Stimulated activated CD4-positive, alpha-beta T cell treated with anti-CD3 and anti-CD28 coated beads, Interleukin-1b, Interleukin-23, amount 100 ng/mL, for 24 hours (primary cell): ENCODE results near the gene DSP.

Source experiments
- DNase-seq, 4 experiments: peaks; one replicate each; pipeline ENCODE4 v3.0.0-alpha.2; 2020; ENCODE audit warnings: low read depth in 4 of 4, low spot score in 1 of 4

DSP gene

GRCh38 chr6:7590918-7591302 is 49.4 kb downstream of the DSP start:
- no peak for DNase-seq

DNA sequence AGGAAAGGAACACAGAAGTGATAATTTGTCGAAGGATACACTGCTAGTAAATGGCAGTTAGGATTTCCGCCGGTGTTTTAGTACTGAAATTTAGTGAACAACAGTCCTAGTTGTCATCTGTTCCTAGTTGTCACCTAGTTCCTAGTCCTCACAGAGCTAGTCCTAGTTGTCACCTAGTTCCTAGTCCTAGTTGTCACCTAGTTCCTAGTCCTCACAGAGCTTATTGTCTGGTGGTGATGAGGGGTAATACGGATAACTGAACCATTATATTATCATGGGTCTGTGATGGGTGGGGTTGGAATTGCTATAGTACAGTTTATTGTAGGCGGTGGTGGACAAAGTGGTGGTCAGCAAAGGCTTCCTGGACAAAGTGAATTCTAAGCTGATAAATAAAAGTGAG is 50.3 kb downstream of the DSP start:
- no peak for DNase-seq

- DNase-seq = no peak
Observed at GRCh38 chr6:7593229-7593628, 51.8 kb downstream of the DSP start.

DNA sequence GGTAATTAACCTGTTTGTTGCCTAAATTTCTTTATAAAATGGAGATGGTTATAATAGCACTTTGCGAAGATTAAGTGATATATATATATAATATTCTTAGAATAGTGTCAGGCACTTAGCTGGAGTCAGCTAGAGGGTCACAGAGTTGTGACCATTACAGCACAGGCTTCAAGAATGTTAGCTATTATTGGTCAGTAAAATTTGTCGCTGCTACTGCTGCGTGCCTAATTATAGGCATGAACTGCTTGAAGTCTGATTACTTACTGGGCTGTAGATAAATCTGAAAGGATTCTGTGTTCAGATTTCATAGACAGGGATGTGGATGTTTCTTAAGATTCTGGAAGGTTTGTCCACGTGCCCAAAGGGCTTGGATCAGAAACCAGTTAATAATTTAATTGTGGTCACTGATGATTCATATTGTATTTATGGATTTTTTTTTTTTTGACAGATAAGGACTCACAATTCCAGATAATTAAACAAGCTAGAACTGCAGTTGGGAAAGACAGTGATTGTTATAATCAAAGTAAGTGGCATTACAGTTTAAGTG is 53.2 kb downstream of the DSP start:
- no peak for DNase-seq

GRCh38 chr6:7604003-7604402 is 62.5 kb downstream of the DSP start:
- no peak for DNase-seq

- DNase-seq = no peak
Observed at GRCh38 chr6:7604506-7604905, 63.0 kb downstream of the DSP start.

GRCh38 chr6:7615611-7616383 is 74.3 kb downstream of the DSP start:
- no peak for DNase-seq

DNA sequence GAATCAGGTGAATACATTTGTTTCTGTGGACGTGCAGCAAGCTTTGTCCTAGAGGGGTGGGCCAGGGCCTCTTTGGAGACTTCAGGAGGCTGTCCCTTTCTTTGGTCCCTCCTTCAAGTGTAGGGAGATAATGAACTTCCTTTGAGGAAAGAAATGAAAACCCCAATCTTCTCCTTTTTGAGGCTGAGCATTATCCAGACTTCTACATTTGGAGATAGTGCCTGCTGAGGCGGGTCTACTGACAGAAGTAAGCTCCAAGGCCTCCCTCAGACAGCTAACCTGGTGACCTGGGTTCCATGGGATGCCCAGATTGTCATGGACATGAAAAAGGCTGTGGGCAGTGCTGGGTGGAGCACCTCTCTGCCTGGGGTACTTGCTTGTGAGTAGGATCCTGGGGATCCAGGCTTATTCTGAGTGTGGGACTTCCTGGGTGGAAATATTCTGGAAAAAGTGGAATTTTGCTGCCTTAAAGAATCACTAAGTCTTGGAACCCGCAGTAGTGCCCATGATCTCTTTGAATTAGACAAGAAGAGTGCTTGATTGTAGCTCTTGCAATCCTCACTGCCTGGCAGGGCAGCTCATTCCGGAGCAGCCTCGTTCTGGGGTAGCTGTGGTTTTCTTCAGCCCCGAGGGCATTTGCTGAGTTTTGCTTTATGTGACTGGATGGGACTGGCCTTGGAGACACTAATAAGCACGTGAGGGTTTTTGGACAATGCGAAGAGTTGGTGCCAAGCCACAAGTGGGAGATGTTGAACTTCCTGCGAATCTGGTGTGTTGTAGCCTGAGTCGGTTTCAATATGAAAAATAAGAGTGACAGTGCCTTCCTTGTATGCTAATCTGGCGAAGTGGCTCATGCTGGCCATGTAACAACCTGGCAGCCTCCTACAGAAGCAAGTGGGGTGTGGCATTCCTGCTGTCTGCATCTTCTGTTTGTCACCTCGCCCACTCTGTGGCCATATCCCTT is 76.6 kb downstream of the DSP start:
- DNase-seq = no peak

DNA sequence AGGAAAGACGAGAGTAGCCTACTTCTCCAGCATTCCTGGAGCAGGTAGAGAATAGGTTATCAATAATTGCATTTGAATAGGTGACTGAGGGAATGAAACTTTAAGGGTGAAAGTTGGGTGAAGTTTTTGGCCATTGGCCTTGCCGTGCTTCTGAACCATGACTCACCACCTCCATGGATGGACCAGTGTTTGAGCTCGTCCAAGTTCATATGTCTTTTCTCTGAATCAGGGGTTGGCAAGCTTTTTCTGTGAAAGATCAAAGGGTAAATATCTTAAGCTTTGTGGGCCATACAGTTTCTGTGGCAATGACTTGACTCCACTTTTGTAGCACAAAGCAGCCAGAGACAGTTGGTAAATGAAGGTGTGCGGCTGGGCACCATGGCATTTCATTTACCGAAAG is 80.3 kb downstream of the DSP start:
- no peak for DNase-seq

DNA sequence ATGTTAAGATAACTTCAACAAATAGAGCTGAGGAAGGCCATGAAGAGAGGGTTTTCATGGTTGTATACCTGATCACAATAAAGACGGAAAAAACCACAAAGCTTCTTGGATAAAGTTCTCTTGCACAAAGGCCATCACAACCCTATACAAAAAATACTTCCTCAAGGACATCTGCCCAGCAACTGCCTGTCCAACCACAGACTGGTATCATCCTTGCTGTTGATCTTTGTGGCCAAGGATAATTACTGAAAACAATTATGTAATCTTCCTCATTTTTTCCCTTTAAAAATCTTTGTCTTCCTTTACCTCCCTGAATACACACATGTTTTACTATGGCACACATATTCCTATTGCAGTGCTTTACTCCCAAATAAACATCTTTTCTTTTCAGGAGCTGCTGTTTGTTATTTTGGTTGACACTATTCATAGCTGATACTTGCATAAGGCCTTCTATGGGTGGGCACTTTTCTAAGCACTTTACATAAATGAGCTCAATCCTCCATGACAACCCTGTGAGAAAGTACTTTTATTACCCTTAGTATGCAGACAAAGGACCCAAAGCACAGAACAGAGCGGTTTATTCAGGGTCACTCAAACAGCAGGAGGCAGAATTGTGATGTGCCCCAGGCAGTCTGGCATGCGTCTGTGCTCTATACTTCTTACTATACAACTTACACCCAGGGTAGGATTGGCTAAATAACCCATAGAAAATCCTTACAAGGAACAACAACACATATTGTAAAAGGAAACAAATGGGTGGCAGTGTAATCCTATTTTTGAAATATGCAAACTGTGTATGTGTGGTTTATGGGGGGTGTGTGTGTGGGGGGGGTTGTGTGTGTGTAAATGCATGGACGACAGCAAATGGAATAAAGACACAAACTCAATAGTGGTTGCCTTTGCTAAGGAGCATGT is 83.6 kb downstream of the DSP start:
- no peak for DNase-seq

- no peak for DNase-seq
Observed at GRCh38 chr6:7628479-7628878, 87.0 kb downstream of the DSP start.

GRCh38 chr6:7628909-7629308 is 87.4 kb downstream of the DSP start:
- DNase-seq = no peak

DNA sequence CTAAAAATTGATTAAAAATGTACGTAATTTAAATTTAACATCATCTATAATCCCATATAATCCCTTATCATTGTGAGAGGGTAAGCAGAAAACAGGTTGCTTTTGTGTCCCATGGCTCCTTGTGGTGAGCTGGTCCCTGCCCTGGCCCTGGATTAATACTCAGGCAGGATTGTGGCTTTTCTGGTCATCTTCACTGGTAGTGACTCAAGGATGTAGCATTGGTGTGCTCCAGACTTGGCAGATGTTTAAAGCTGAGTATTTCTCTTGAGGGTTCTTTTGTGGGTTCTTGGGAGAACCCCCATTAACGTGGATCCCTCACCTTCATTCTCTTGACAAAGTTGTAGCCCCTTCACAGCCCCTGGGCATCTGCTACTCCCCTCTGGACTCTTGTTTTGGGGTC is 87.8 kb downstream of the DSP start:
- no peak for DNase-seq

GRCh38 chr6:7630792-7631191 is 89.3 kb downstream of the DSP start:
- DNase-seq = no peak

DNA sequence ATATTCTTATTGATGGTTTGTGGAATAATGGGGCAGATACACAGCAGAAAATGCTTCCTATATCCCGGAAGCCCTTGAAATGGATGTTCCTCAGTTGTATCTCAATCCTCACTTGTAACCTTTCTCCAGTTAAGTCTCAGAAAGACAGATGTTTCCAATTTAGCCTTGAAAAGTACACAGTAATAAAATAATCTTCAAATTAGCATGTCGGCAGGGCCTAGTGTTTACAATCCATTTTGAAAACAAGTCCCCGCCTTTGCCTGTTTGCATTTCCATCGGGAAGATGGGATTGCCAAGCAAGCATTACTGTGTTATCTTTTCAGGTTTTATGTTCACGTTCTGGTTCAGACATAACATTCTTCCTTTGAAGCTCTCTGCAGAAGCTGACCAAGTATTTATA is 90.0 kb downstream of the DSP start:
- no peak for DNase-seq

DNA sequence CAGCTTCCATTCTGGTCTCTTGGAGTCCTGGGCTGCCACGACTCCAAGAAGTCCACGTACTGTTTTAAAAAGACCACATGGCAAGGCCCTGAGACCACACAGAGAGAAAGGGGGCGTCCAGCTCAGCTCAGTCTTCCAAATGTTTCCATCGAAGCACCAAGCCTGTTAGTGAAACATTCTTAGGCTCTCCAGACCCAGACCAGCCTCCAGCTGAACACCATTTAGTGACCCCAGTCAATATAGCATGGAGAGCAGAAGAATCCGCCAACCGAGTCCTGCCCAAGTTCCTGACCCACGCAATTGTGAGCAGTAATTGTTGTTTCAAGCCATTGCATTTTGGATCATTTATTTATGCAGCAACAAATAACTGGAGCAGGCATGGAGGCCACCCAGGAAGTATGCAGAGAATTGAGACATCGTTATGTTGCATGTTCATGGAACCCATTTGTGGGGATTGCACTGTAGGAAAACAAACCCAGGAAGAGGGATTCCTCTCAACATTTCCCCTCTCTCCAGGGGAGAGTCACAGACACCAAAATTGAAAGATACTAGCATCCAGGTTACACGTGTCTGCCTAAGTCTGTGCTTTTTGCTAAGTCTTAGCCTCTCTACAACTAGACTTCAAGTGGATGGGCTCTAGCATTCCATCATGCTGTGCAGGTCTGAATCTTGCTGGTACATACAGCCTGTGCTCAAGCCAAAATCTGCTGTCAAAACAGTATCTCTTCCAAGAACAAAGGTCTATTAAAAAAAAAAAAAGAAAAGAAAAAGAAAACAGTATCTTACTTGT is 91.2 kb downstream of the DSP start:
- DNase-seq = no peak

GRCh38 chr6:7633361-7633760 is 91.9 kb downstream of the DSP start:
- no peak for DNase-seq

DNA sequence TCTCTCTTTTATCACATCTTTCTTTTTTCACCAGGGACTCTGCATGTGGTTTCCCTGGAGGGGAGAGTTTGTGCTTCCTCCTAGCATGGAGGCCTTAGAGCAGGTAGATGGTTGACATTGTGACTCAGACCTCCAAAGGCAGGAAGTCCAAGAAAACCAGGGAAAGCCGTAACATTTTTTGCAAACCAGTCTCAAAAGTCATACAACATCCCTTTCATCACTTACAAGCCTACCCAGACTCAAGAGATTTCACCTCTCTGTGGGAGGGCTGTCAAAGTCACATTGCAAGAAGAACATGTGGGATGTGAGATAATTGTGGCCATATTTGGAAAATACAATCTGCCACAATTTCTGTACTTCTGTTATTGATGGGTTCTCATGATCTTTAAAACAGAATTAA is 94.7 kb downstream of the DSP start:
- no peak for DNase-seq
